ENCODE measurements around the gene STARD9.

GRCh38 chr15:42759093-42759492, 183.7 kb downstream of the STARD9 start:
- TF ChIP-seq, protein P1, sequence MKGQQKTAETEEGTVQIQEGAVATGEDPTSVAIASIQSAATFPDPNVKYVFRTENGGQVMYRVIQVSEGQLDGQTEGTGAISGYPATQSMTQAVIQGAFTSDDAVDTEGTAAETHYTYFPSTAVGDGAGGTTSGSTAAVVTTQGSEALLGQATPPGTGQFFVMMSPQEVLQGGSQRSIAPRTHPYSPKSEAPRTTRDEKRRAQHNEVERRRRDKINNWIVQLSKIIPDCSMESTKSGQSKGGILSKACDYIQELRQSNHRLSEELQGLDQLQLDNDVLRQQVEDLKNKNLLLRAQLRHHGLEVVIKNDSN (IDR thresholded peaks at IDR 0.05), result no peak
- TF ChIP-seq RAD21 (IDR thresholded peaks at IDR 0.05; ENCODE audit: low read depth) (no peak), FOXM1 (IDR thresholded peaks at IDR 0.05; ENCODE audit: borderline replicate concordance, low read depth) (no peak), EGR1 (IDR thresholded peaks at IDR 0.05) (0 out of 2 replicates have a peak, but pooled peaks have one; percentile 32), TEAD4 (IDR thresholded peaks at IDR 0.05) (peak; percentile 73), EP300 (IDR thresholded peaks at IDR 0.05; ENCODE audit: borderline replicate concordance) (peak; percentile 64; the same call in 1 of the 2 replicates), TAF1 (IDR thresholded peaks at IDR 0.05; ENCODE audit: low read depth) (no peak), CREB1 (IDR thresholded peaks at IDR 0.05; ENCODE audit: low read depth) (no peak), CEBPB (IDR thresholded peaks at IDR 0.05) (no peak), NFIC (IDR thresholded peaks at IDR 0.05) (peak; percentile 86), YY1 (IDR thresholded peaks at IDR 0.05; ENCODE audit: low read depth) (0 out of 2 replicates have a peak, but pooled peaks have one; percentile 25)
- TF ChIP-seq, protein P2, sequence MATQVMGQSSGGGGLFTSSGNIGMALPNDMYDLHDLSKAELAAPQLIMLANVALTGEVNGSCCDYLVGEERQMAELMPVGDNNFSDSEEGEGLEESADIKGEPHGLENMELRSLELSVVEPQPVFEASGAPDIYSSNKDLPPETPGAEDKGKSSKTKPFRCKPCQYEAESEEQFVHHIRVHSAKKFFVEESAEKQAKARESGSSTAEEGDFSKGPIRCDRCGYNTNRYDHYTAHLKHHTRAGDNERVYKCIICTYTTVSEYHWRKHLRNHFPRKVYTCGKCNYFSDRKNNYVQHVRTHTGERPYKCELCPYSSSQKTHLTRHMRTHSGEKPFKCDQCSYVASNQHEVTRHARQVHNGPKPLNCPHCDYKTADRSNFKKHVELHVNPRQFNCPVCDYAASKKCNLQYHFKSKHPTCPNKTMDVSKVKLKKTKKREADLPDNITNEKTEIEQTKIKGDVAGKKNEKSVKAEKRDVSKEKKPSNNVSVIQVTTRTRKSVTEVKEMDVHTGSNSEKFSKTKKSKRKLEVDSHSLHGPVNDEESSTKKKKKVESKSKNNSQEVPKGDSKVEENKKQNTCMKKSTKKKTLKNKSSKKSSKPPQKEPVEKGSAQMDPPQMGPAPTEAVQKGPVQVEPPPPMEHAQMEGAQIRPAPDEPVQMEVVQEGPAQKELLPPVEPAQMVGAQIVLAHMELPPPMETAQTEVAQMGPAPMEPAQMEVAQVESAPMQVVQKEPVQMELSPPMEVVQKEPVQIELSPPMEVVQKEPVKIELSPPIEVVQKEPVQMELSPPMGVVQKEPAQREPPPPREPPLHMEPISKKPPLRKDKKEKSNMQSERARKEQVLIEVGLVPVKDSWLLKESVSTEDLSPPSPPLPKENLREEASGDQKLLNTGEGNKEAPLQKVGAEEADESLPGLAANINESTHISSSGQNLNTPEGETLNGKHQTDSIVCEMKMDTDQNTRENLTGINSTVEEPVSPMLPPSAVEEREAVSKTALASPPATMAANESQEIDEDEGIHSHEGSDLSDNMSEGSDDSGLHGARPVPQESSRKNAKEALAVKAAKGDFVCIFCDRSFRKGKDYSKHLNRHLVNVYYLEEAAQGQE (IDR thresholded peaks at IDR 0.05; ENCODE audit: low read depth), result no peak
- TF ChIP-seq, protein P3, sequence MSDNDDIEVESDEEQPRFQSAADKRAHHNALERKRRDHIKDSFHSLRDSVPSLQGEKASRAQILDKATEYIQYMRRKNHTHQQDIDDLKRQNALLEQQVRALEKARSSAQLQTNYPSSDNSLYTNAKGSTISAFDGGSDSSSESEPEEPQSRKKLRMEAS (IDR thresholded peaks at IDR 0.05), result no peak; the same call in 1 of the 2 replicates
